Heart left ventricle (tissue), 13 donors: ENCODE data around the gene CLCN6.

Experiments
- CTCF ChIP-seq, 12 donors: fragments of 200-600 bp; sonication (generic) in 4 of 12; IDR thresholded peaks; one replicate each; pipeline versions ENCODE4 v1.5.0 to v1.8.0; 2018 to 2022; ENCODE audit warnings: antibody characterized with exemption in 12 of 12, mild to moderate bottlenecking in 5 of 12
- POLR2A ChIP-seq, 2 donors: fragments of 450-650 bp; IDR thresholded peaks; one replicate each; pipeline ENCODE4 v1.6.1; 2017; ENCODE audit warnings: antibody characterized with exemption in 2 of 2, mild to moderate bottlenecking in 2 of 2, moderate library complexity in 2 of 2
- donor health status: ischemic (EF 13 %, LVEDD 7.1; RV severe dilation, severe dysfunction).
- donor health status: DM: no; HTN: yes; CAD: no.
- donor health status: DM: no; HTN: no; CAD: no.
- donor health status: ischemic (EF 25% LVEDD 6.9; RV normal size, moderate dysfunction).
- donor health status: ischemic (EF 25% LVEDD 5.7; RV mildly dilated, moderate dysfunction).
- donor health status: ischemic (EF 35%, LVEDD 5.7; RV mildly dilated, moderate dysfunction).
- donor health status: nonischemic (EF 11% LVEDD 7.7; RV severe dilation, severe dysfunction).
- donor health status: DM: yes; HTN: yes; CAD: no.
- donor health status: PGD.
- donor health status: ischemic (EF 29% LVEDD 5.4; RV normal size, mild dysfunction).
- donor health status: nonischemic (EF 23%, LVEDD 6.1; RV moderate dilation, normal function).

- TF ChIP-seq CTCF (IDR thresholded peaks at IDR 0.05): no peak
- TF ChIP-seq POLR2A (IDR thresholded peaks at IDR 0.05): no peak
These were observed 1.1 kb upstream of the CLCN6 start for GRCh38 chr1:11804666-11805421.
